Naive B cell (primary cell): ENCODE data around the gene BEND7. TPM values are rescaled to one million over a fixed set of nuclear protein-coding genes. Genes with fewer than 3 reads are reported as not detected.

Experiments used
- ATAC-seq, 2 donors: fragments of 150-1000 bp; cut with Tn5 transposase; 2 replicates each; pipeline ENCODE4 v1.10.0; 2021; ENCODE audit warnings: low read depth in 2 of 2, mild to moderate bottlenecking in 2 of 2, moderate library complexity in 2 of 2
- DNase-seq: peaks from one replicate; pipeline ENCODE4 v3.0.0; 2022
- H3K27ac Mint-ChIP-seq, 6 donors: one replicate each; pipeline ENCODE4 v1.8.0; 2020 to 2022; ENCODE audit warnings: mild to moderate bottlenecking in 6 of 6, mixed read lengths in 6 of 6, moderate library complexity in 5 of 6, inconsistent platforms in 2 of 6
- H3K27me3 Mint-ChIP-seq, 3 donors: one replicate each; pipeline ENCODE4 v1.8.0; 2021 to 2022; ENCODE audit warnings: mixed read lengths in 3 of 3, mild to moderate bottlenecking in 1 of 3
- H3K36me3 Mint-ChIP-seq, 2 donors: one replicate each; pipeline ENCODE4 v1.8.0; 2020 to 2022; ENCODE audit warnings: mixed read lengths in 2 of 2, inconsistent platforms in 1 of 2, mild to moderate bottlenecking in 1 of 2
- H3K4me1 Mint-ChIP-seq, 3 donors: one replicate each; pipeline ENCODE4 v1.8.0; 2020 to 2022; ENCODE audit warnings: mixed read lengths in 3 of 3, inconsistent platforms in 1 of 3, mild to moderate bottlenecking in 1 of 3, moderate library complexity in 1 of 3
- H3K4me3 Mint-ChIP-seq, 8 donors: one replicate each; pipeline ENCODE4 v1.8.0; 2020 to 2022; ENCODE audit warnings: mild to moderate bottlenecking in 8 of 8, mixed read lengths in 8 of 8, moderate library complexity in 8 of 8, inconsistent platforms in 2 of 8
- H3K9me3 Mint-ChIP-seq, 7 donors: one replicate each; pipeline ENCODE4 v1.8.0; 2020 to 2022; ENCODE audit warnings: mixed read lengths in 7 of 7, mild to moderate bottlenecking in 5 of 7, inconsistent platforms in 2 of 7, moderate library complexity in 1 of 7
- polyA plus RNA-seq, 6 donors: library from polyadenylated mRNA; unstranded; fragments of 300-500 nt; fragmentation: Illumina TruSeq; gene quantifications; one replicate each; pipeline ENCODE4 v1.2.3, GENCODE V29; 2021; ENCODE audit warnings: low read depth in 6 of 6

BEND7 gene
- polyA plus RNA-seq, 6 donors from 2014 or later = not detected

DNA sequence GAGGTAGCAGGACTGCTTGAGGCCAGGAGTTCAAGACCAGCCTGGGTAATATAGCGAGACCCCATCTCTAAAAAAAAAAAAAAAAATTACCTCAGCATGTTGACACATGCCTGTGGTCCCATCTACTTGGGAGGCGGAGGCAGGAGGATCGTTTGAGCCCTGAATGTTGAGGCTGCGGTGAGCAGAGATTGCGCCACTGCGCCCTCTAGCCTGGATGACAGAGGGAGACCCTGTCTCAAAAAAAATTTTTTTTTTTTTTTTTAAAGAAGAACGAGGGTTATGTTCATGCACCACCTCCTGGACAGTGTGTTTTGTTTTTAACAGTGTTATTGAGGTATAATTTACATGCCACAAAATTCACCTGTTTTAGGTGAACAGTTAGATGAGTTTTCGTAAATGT is 129.6 kb downstream of the BEND7 start:
- no peak for DNase-seq

DNA sequence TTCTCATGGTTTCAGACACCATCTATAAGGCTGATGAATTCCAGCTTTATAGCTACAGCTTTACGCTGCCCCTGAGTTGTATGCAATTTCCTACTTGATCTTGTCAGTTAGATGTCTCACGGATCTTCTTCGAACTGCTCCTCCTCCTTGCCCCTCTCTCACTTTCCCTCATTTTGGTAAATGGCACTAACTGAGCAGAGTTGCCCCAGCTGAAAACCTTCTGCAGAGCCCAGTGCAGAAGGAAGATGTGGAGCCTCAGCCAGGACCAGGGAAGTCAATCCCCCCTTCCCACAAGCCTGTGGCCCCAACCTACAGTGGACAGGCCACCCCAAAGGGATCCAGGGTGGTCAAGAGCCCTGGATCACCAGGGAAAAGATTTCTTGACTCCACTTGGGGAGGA is 131.8 kb downstream of the BEND7 start:
- Mint-ChIP-seq H3K4me1 (no peaks in the 10 kb centered on the region), H3K27me3 (peaks cover 23 to 37% (median 24%) of the 10 kb centered on the region in 3 donors), H3K27ac (no peak overlapping the region), H3K36me3 (peaks cover 0 to 10% of the 10 kb centered on the region in 2 donors), H3K9me3 (peaks cover 0 to 7% (median 3%) of the 10 kb centered on the region in 7 donors), H3K4me3 (no peak overlapping the region)
- DNase-seq (no peak), ATAC-seq (no peak)

More for the DNA sequence above, 129.6 kb downstream of the BEND7 start:
- Mint-ChIP-seq H3K36me3 (peaks cover 0 to 10% of the 10 kb centered on the region in 2 donors), H3K4me1 (no peaks in the 10 kb centered on the region), H3K9me3 (peaks cover 0 to 10% (median 3%) of the 10 kb centered on the region in 7 donors), H3K27me3 (peaks cover 21 to 27% (median 22%) of the 10 kb centered on the region in 3 donors), H3K27ac (no peak overlapping the region), H3K4me3 (no peak overlapping the region)
- no peak for ATAC-seq

DNA sequence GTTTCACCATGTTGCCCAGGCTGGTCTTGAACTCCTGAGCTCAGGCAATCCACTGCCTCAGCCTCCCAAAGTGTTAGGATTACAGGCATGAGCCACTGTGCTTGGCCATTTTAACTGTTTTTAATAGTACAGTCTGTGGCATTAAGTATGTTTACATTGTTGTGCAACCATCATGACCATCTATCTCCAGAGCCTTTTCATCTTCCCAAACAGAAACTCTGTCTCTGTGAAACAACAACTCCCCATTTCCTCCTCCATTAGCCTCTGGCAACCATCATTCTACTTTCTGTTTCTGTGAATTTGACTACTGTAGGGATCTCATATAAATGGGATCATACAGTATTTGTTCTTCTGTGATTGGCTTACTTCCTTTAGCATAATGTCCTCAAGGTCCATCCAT is 132.4 kb downstream of the BEND7 start:
- ATAC-seq = no peak
- Mint-ChIP-seq H3K27ac (no peak overlapping the region), H3K9me3 (peaks cover 0 to 7% (median 3%) of the 10 kb centered on the region in 7 donors), H3K4me1 (peaks cover 0 to 5% (median 0%) of the 10 kb centered on the region in 3 donors), H3K4me3 (no peak overlapping the region), H3K27me3 (peaks cover 24 to 38% (median 27%) of the 10 kb centered on the region in 3 donors), H3K36me3 (peaks cover 0 to 10% of the 10 kb centered on the region in 2 donors)
- DNase-seq = no peak

DNA sequence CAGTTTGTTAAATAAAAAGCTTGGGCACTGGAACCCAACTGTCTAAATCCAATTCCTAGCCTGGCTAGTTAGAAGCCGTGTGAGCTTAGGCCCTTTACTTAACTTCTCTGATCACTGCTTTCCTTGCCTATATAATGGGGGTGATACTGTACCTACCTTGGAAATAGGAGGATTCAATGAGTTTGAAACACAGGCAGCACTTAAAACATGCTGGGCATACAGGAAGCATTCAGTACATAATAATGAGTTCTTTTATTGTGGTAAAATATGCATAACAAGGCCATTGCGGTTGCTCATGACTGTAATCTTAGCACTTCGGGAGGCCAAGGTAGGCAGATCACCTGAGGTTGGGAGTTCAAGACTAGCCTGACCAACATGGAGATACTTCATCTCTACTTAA is 133.3 kb downstream of the BEND7 start:
- no peak for ATAC-seq
- Mint-ChIP-seq H3K4me1 (peaks cover 0 to 12% (median 3%) of the 10 kb centered on the region in 3 donors), H3K9me3 (peaks cover 0 to 7% (median 3%) of the 10 kb centered on the region in 7 donors), H3K27me3 (peaks cover 24 to 33% (median 27%) of the 10 kb centered on the region in 3 donors), H3K27ac (no peak overlapping the region), H3K4me3 (no peak overlapping the region), H3K36me3 (peaks cover 0 to 10% of the 10 kb centered on the region in 2 donors)
- no peak for DNase-seq

DNA sequence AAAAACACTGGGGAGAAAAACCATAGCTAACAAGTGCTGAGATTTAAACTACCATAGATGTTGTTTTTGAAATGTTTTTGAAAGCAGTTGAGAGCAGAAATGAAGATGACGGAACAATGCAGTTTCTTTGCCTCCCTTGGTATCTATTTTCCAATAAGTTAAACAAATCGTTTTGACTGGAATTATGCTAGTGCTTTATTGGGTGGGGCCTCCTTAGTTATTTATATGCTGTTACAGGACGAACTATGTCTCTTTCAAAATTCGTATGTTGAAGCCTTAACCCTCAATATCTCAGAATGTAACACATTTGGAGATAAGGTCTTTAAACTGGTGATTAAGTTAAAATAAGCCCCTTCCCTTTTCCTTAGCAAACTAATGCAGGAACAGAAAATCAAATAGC is 135.2 kb downstream of the BEND7 start:
- H3K4me1 Mint-ChIP-seq = peaks cover 0 to 16% (median 3%) of the 10 kb centered on the region in 3 donors
- no peak overlapping the region for H3K27ac Mint-ChIP-seq
- H3K4me3 Mint-ChIP-seq = no peak overlapping the region
- no peaks in the 10 kb centered on the region for H3K36me3 Mint-ChIP-seq
- H3K27me3 Mint-ChIP-seq = peaks cover 18 to 24% (median 18%) of the 10 kb centered on the region in 3 donors
- H3K9me3 Mint-ChIP-seq = no peaks in the 10 kb centered on the region
- ATAC-seq = no peak
- DNase-seq = no peak

DNA sequence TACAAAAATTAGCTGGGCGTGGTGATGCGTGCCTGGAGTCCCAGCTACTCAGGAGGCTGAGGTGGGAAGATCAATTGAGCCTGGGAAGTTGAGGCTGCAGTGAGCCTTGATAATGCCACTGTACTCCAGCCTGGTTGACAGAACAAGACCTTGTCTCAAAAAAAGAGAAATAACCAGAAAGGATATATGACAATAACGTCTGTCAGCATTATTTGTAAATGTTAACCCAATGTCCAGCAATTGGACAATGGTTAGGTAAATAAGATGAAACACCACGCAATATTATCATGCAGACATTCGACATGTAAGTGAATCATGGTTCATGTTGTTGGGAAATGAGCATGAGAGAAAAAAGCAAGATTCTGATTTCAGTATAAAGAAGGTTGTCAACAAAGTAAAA is 136.1 kb downstream of the BEND7 start:
- Mint-ChIP-seq H3K27ac (no peak overlapping the region), H3K9me3 (no peaks in the 10 kb centered on the region), H3K27me3 (peaks cover 17 to 24% (median 18%) of the 10 kb centered on the region in 3 donors), H3K36me3 (no peaks in the 10 kb centered on the region), H3K4me1 (peaks cover 0 to 16% (median 3%) of the 10 kb centered on the region in 3 donors), H3K4me3 (no peak overlapping the region)
- no peak for ATAC-seq
- DNase-seq = no peak

Other genes starting within 250 kb of the BEND7 start
- gene PHYH, start 228.9 kb downstream of the BEND7 start, polyA plus RNA-seq = 10 to 100 TPM in 3 of 6 donors, 1 to 10 TPM in 3; 7.0 to 15.3 (median 8.8) TPM
- gene SEPHS1, start 180.7 kb downstream of the BEND7 start, polyA plus RNA-seq = 10 to 100 TPM in 5 of 6 donors, 1 to 10 TPM in 1; 9.1 to 18.9 (median 15.4) TPM
- 10 to 100 TPM; 38.7 to 53.6 (median 43.8) TPM for gene PRPF18, start 58.0 kb upstream of the BEND7 start, polyA plus RNA-seq